ENCODE results near the gene EFHB. TPM values are rescaled to one million over a fixed set of nuclear protein-coding genes. Genes with fewer than 3 reads are reported as not detected.
"Not testable (repeated sequence)": the region's sequence is repeated elsewhere in the genome, so short reads cannot be mapped to it uniquely, and the experiment has no call there.

Gene EFHB
- total and polyA plus RNA-seq, 8 donors = 0.09 to 2.3 (median 0.28) TPM; not detected in 3

GRCh38 chr3:19891740-19892139 lies 42.3 kb downstream of the EFHB start:
- Histone ChIP-seq H3K36me3 (no peaks in the 10 kb centered on the region), H3K4me1 (no peaks in the 10 kb centered on the region), H3K27me3 (no peaks in the 10 kb centered on the region), H3K9me3 (no peaks in the 10 kb centered on the region), H3K4me3 (no peak overlapping the region), H3K27ac (no peak overlapping the region)
- ATAC-seq (no peak), DNase-seq (no peak), FAIRE-seq (no peak)
- TF ChIP-seq, protein P1, sequence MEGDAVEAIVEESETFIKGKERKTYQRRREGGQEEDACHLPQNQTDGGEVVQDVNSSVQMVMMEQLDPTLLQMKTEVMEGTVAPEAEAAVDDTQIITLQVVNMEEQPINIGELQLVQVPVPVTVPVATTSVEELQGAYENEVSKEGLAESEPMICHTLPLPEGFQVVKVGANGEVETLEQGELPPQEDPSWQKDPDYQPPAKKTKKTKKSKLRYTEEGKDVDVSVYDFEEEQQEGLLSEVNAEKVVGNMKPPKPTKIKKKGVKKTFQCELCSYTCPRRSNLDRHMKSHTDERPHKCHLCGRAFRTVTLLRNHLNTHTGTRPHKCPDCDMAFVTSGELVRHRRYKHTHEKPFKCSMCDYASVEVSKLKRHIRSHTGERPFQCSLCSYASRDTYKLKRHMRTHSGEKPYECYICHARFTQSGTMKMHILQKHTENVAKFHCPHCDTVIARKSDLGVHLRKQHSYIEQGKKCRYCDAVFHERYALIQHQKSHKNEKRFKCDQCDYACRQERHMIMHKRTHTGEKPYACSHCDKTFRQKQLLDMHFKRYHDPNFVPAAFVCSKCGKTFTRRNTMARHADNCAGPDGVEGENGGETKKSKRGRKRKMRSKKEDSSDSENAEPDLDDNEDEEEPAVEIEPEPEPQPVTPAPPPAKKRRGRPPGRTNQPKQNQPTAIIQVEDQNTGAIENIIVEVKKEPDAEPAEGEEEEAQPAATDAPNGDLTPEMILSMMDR (IDR thresholded peaks at IDR 0.05) = no peak
- 88 to 93% methylated on average over 1 of the region's 1 CpG for WGBS, 2 donors
- intact Hi-C loops (cut with DNase I) = no loop called here

DNA sequence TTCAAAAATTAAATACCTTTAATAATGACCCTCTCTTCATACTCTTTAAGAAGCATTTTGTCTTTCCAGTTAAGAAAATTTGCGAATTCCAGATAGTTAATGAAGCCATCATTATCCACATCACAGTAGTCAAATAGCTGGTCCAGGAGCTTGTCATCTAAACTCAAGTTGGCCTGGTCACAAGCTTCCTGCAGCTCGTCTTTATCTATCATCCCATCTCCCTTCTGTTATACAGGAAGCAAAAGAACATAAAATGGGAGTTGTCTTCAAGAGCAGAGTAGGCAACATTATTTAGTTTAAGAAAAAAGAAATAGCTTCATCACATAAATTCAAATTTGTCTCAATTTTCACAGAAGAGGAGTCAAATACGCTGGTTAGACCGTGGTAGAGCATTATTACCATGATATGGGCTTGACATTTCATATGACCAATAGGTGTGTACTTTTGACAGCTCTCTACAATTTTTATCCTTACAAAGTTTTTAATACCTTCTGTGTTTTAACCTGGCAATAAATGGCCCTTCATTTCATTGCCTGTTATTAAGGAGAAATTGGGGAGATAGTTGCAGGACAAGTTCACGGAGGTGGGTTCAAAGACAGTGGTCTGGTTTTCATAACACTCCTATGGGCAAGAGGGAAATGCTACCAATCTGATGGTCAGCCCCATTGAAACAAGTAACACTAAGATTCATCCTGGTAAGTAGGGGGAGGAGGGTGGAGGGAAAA lies 45.4 kb downstream of the EFHB start:
- H3K9me3 ChIP-seq = no peaks in the 10 kb centered on the region
- intact Hi-C loops (cut with DNase I) = no loop called here
- H3K4me1 ChIP-seq = no peaks in the 10 kb centered on the region
- no peaks in the 10 kb centered on the region for H3K27me3 ChIP-seq
- ATAC-seq (no peak), FAIRE-seq (no peak), DNase-seq (no peak)
- H3K27ac ChIP-seq = peak overlapping the region in 2 of 4 donors; percentile 50 to 56
- WGBS, 2 donors = 69 to 75% methylated on average over 5 of the region's 5 CpGs
- TF ChIP-seq, protein P1 (IDR thresholded peaks at IDR 0.05) = no peak
- H3K36me3 ChIP-seq = no peaks in the 10 kb centered on the region
- no peak overlapping the region for H3K4me3 ChIP-seq

DNA sequence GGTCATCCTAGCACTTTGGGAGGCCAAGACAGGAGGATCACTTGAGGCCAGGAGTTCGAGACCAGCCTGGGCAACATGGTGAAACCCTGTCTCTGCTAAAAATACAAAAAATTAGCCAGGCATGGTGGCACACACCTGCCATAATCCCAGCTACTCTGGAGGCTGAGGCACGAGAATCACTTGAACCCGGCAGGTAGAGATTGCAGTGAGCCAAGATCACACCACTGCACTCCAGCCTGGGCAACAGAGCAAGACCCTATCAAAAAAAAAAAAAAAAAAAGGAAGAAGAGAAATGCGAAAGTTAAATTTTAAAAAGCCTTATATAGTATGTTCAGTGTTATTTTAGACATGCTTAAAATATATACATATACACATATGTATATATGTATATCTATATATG lies 46.9 kb downstream of the EFHB start:
- 85 to 88% methylated on average over 4 of the region's 4 CpGs for WGBS, 2 donors
- DNase-seq; ATAC-seq; H3K36me3 ChIP-seq; intact Hi-C loops (cut with DNase I); H3K4me1 ChIP-seq; FAIRE-seq; H3K27ac ChIP-seq; H3K27me3 ChIP-seq; H3K9me3 ChIP-seq; H3K4me3 ChIP-seq: not testable (repeated sequence)

DNA sequence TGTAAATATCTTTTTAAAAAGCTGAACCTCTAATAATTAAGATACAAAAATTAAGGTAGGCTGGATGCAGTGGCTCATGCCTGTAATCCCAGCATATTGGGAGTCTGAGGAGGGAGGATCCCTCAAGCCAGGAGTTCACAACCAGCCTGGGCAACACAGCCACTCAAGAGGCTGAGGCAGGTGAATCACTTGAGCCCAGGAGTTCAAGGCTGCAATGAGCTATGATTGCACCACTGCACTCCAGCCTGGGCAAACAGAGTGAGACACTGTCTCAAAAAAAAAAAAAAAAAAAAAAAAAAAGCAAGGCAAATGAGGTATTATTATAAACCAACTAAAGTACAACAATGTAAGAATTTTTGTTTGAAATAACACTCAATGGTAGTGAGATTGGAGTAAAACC lies 47.6 kb downstream of the EFHB start:
- Histone ChIP-seq H3K27me3 (no peaks in the 10 kb centered on the region), H3K27ac (no peak overlapping the region), H3K4me3 (no peak overlapping the region), H3K9me3 (no peaks in the 10 kb centered on the region), H3K36me3 (no peaks in the 10 kb centered on the region), H3K4me1 (no peaks in the 10 kb centered on the region)
- FAIRE-seq (no peak), ATAC-seq (no peak), DNase-seq (no peak)
- intact Hi-C loops (cut with DNase I) = no loop called here
- TF ChIP-seq, protein P1 (IDR thresholded peaks at IDR 0.05) = no peak

GRCh38 chr3:19885468-19885867 lies 48.5 kb downstream of the EFHB start:
- H3K27ac ChIP-seq = no peak overlapping the region
- no peaks in the 10 kb centered on the region for H3K27me3 ChIP-seq
- no peak for FAIRE-seq
- 37 to 50% methylated on average over 5 of the region's 5 CpGs for WGBS, 2 donors
- DNase-seq = no peak
- intact Hi-C loops (cut with DNase I) = no loop called here
- peak in 3 of 4 donors; percentile 34 to 68 (median 55) for ATAC-seq
- H3K4me1 ChIP-seq = no peaks in the 10 kb centered on the region
- H3K36me3 ChIP-seq = no peaks in the 10 kb centered on the region
- TF ChIP-seq, protein P1 (IDR thresholded peaks at IDR 0.05) = peak in 2 of 4 donors; percentile 31 to 44
- H3K4me3 ChIP-seq = no peak overlapping the region
- no peaks in the 10 kb centered on the region for H3K9me3 ChIP-seq
